Psoas muscle (tissue), 8 donors: Measurements from ENCODE around the gene COG2. TPM values are rescaled to one million over a fixed set of nuclear protein-coding genes. Genes with fewer than 3 reads are reported as not detected.

ENCODE experiments used
- ATAC-seq, 4 donors: fragments of 200-7000 bp; cut with Tn5 transposase; one replicate each; pipeline ENCODE4 v1.9.1; 2020; ENCODE audit warnings: moderate library complexity in 3 of 4, mild to moderate bottlenecking in 2 of 4
- DNase-seq, 2 donors: peaks; one replicate each; pipeline ENCODE4 v3.0.0-alpha.2; 2020
- H3K27ac ChIP-seq: fragments of 200-600 bp; one replicate; pipeline ENCODE4 v1.8.0; 2022
- H3K27me3 ChIP-seq, 3 donors: fragments of 200-600 bp in 1 of 3; one replicate each; pipeline versions ENCODE4 v1.6.1 to v1.8.0; 2013 to 2022; ENCODE audit warnings: low read length in 2 of 3, mild to moderate bottlenecking in 2 of 3, moderate library complexity in 1 of 3; ENCODE audit not compliant: insufficient read depth in 3 of 3
- H3K36me3 ChIP-seq, 2 donors: fragments of 200-600 bp in 1 of 2; one replicate each; pipeline versions ENCODE4 v1.6.1 to v1.8.0; 2013 to 2022; ENCODE audit warnings: low read depth in 1 of 2, mild to moderate bottlenecking in 1 of 2, moderate library complexity in 1 of 2; ENCODE audit not compliant: insufficient read depth in 1 of 2
- H3K4me1 ChIP-seq: fragments of 200-600 bp; one replicate; pipeline ENCODE4 v1.8.0; 2022
- H3K4me3 ChIP-seq: fragments of 200-600 bp; one replicate; pipeline ENCODE4 v1.8.0; 2022; ENCODE audit warnings: mild to moderate bottlenecking
- H3K9me3 ChIP-seq: fragments of 200-600 bp; one replicate; pipeline ENCODE4 v1.8.0; 2022
- CTCF ChIP-seq: fragments of 200-600 bp; IDR thresholded peaks from one replicate; pipeline ENCODE4 v1.8.0; 2022; ENCODE audit warnings: antibody characterized with exemption
- WGBS, 3 donors: extraction: QIAGEN DNeasy Blood & Tissue Kit; methylation state at CpG; one replicate each; pipeline versions ENCODE4 v1.1.6 to v1.1.7; 2013; 5-methylcytosine and 5-hydroxymethylcytosine counted together
- intact Hi-C, 2 donors: fragments of 100-400 bp; cut with DNase I; formaldehyde crosslinking; loops; one replicate each; pipeline versions ENCODE4 v1.11.0 to v1.14.2; 2022
- polyA plus RNA-seq, 3 donors: library from polyadenylated mRNA; stranded (reverse); fragments of 200-250 nt; gene quantifications; one replicate each; pipeline ENCODE4 v1.2.3, GENCODE V29; 2013
- total RNA-seq, 4 donors: library from RNA; stranded (reverse); fragmentation: NEBNext Ultra II Directional in 2 of 4; extraction: Animal tissue kit (Norgen Biotek cat#: 25700) in 2 of 4; gene quantifications; one replicate each; pipeline versions ENCODE4 v1.2.1 to v1.2.4, GENCODE V29; 2021 to 2023
- donor health status: healthy with polysubstance abuse.
- donor health status: DM: no; HTN: no; CAD: no; lungs with moderate emphysema.
- donor health status: Bipolar disorder and iron deficiency.
- donor health status: healthy.
- donor health status: DM: yes; HTN: yes; CAD: no.
- donor health status: DM: no; HTN: no; CAD: no.
- donor health status: DM: no; HTN: no; CAD: no.
- donor health status: DM: yes; HTN: yes; CAD: no.

COG2 gene
- total and polyA plus RNA-seq, 7 donors: 11.9 to 30.5 (median 21.3) TPM

- intact Hi-C loops: no loop called here
- no peak overlapping the region for H3K4me3 ChIP-seq
- no peak overlapping the region for H3K27ac ChIP-seq
- 90 to 97% (median 95%) methylated on average over 1 of the region's 1 CpG for WGBS, 3 donors
- no peaks in the 10 kb centered on the region for H3K27me3 ChIP-seq
- TF ChIP-seq CTCF: no peak
- H3K4me1 ChIP-seq: no peaks in the 10 kb centered on the region
- no peak for ATAC-seq
- no peak for DNase-seq
- H3K36me3 ChIP-seq: no peaks in the 10 kb centered on the region
- no peaks in the 10 kb centered on the region for H3K9me3 ChIP-seq
Measured at GRCh38 chr1:230631477-230631876, 10.8 kb upstream of the COG2 start.

GRCh38 chr1:230632273-230632873 is 9.9 kb upstream of the COG2 start:
- Histone ChIP-seq H3K4me3 (no peak overlapping the region), H3K27ac (no peak overlapping the region), H3K4me1 (no peaks in the 10 kb centered on the region), H3K27me3 (peaks cover 0 to 2% (median 0%) of the 10 kb centered on the region in 3 donors), H3K9me3 (no peaks in the 10 kb centered on the region), H3K36me3 (no peaks in the 10 kb centered on the region)
- ATAC-seq: peak in 2 of 4 donors; percentile 30 to 54
- 65 to 77% (median 77%) methylated on average over 4 of the region's 4 CpGs for whole genome bisulfite sequencing, 3 donors
- DNase-seq: no peak
- TF ChIP-seq CTCF: no peak
- intact Hi-C loops: no loop called here

GRCh38 chr1:230633469-230633868 is 8.8 kb upstream of the COG2 start:
- Histone ChIP-seq H3K4me3 (no peak overlapping the region), H3K36me3 (no peaks in the 10 kb centered on the region), H3K9me3 (no peaks in the 10 kb centered on the region), H3K4me1 (no peaks in the 10 kb centered on the region), H3K27me3 (peaks cover 0 to 6% (median 0%) of the 10 kb centered on the region in 3 donors), H3K27ac (no peak overlapping the region)
- TF ChIP-seq CTCF: no peak
- intact Hi-C loops: no loop called here
- DNase-seq: no peak
- 22% methylated on average over 2 of the region's 2 CpGs for WGBS, 3 donors
- ATAC-seq: no peak

DNA sequence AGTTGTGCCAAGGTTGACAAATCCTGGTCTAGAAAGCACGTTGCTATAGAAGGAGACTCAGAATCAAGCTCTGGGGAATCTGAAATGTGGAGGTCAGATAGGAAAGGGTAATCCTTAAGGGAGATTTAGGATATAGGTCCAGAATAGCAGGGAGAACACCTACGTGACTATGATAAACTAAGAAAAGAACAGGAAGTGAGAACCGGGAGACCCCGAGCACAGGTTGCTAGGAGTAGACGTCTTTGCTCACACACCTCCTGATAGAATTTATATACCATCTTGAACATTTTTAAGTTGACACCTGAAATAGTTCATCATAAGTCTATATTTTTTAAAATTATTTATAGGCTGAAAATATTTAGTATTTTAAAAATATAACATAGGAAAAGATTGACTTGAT is 7.9 kb upstream of the COG2 start:
- no peaks in the 10 kb centered on the region for H3K9me3 ChIP-seq
- peaks cover 0 to 6% (median 0%) of the 10 kb centered on the region in 3 donors for H3K27me3 ChIP-seq
- ATAC-seq: no peak
- H3K4me3 ChIP-seq: no peak overlapping the region
- intact Hi-C loops: no loop called here
- DNase-seq: no peak
- WGBS, 3 donors: 68 to 80% (median 68%) methylated on average over 5 of the region's 5 CpGs
- H3K36me3 ChIP-seq: no peaks in the 10 kb centered on the region
- no peak for TF ChIP-seq CTCF
- H3K4me1 ChIP-seq: no peaks in the 10 kb centered on the region
- H3K27ac ChIP-seq: no peak overlapping the region

- Histone ChIP-seq H3K27ac (no peak overlapping the region), H3K36me3 (no peaks in the 10 kb centered on the region), H3K27me3 (peaks cover 0 to 6% (median 0%) of the 10 kb centered on the region in 3 donors), H3K4me1 (no peaks in the 10 kb centered on the region), H3K4me3 (no peak overlapping the region), H3K9me3 (no peaks in the 10 kb centered on the region)
- WGBS, 3 donors: 84 to 93% (median 85%) methylated on average over 7 of the region's 7 CpGs
- DNase-seq: no peak
- intact Hi-C loops: no loop called here
- ATAC-seq: no peak
- TF ChIP-seq CTCF: no peak
Measured at GRCh38 chr1:230636575-230637148, 5.6 kb upstream of the COG2 start.
